KMS-11 (cell line): ENCODE measurements around the gene RALGAPA2.

ENCODE experiments used
- H2AFZ ChIP-seq: fragments of 200-600 bp; sonication (generic); 2 replicates; pipeline ENCODE4 v1.6.1; 2016; ENCODE audit warnings: antibody characterized with exemption, mixed run types, low read depth
- H3K27ac ChIP-seq: fragments of 200-600 bp; sonication (generic); 2 replicates; pipeline ENCODE4 v1.6.1; 2016; ENCODE audit warnings: mild to moderate bottlenecking, mixed run types
- H3K27me3 ChIP-seq: fragments of 200-600 bp; sonication (generic); 2 replicates; pipeline ENCODE4 v1.6.1; 2017; ENCODE audit warnings: mild to moderate bottlenecking, low read depth, mixed run types, moderate library complexity; ENCODE audit not compliant: insufficient read depth
- H3K36me3 ChIP-seq: fragments of 200-600 bp; sonication (generic); 2 replicates; pipeline ENCODE4 v1.6.1; 2017; ENCODE audit warnings: mild to moderate bottlenecking, mixed run types; ENCODE audit not compliant: insufficient read depth
- H3K4me1 ChIP-seq: fragments of 200-600 bp; sonication (generic); 2 replicates; pipeline ENCODE4 v1.6.1; 2016; ENCODE audit warnings: mild to moderate bottlenecking, low read depth, mixed run types; ENCODE audit not compliant: poor library complexity, severe bottlenecking
- H3K4me2 ChIP-seq: fragments of 200-600 bp; sonication (generic); 2 replicates; pipeline ENCODE4 v1.7.0; 2016; ENCODE audit warnings: mild to moderate bottlenecking, mixed run types
- H3K4me3 ChIP-seq: fragments of 200-600 bp; sonication (generic); IDR thresholded peaks from 2 replicates; pipeline ENCODE4 v1.6.1; 2017; ENCODE audit warnings: low read depth, low read length, mixed read lengths; ENCODE audit not compliant: insufficient read depth
- H3K79me2 ChIP-seq: fragments of 200-600 bp; sonication (generic); 2 replicates; pipeline ENCODE4 v1.6.1; 2016; ENCODE audit warnings: low read depth, mixed run types; ENCODE audit not compliant: insufficient read depth
- H3K9ac ChIP-seq: fragments of 200-600 bp; sonication (generic); 2 replicates; pipeline ENCODE4 v1.6.1; 2016; ENCODE audit warnings: mild to moderate bottlenecking, mixed run types
- H4K20me1 ChIP-seq: fragments of 200-600 bp; sonication (generic); 2 replicates; pipeline ENCODE4 v1.6.1; 2016; ENCODE audit warnings: mild to moderate bottlenecking, mixed run types; ENCODE audit not compliant: insufficient read depth
- CTCF ChIP-seq: fragments of 200-600 bp; sonication (generic); conservative IDR thresholded peaks from 2 replicates; pipeline ENCODE4 v1.6.1; 2017; ENCODE audit warnings: low read depth, mild to moderate bottlenecking, antibody characterized with exemption, low read length, moderate library complexity, mixed read lengths

Gene RALGAPA2

DNA sequence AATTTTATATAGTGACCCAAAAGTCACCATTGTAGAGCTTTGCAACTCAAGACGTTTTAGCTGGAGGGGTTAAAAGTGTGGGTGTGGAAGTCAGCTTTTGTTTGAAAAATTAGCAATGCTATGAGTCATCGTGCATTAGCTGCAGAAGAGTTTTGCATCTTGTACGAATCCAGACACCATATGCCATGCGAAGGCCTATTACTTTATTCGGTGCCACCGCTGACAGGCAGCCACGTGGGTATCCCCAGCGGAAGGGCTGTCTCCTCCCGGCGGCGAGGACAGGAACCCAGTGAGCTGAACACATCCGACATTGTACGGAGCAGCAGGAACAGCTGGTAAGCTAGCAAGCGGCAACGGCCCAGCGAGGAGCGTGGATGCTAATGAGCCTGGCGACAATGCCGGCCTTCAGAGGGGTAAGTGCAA is 260.2 kb downstream of the RALGAPA2 start:
- Histone ChIP-seq H3K4me3 (no peak overlapping the region), H3K4me2 (no peak overlapping the region), H3K79me2 (no peaks in the 10 kb centered on the region), H4K20me1 (no peaks in the 10 kb centered on the region), H2AFZ (no peak overlapping the region), H3K9ac (no peak overlapping the region), H3K27me3 (no peaks in the 10 kb centered on the region), H3K4me1 (no peaks in the 10 kb centered on the region), H3K27ac (no peak overlapping the region), H3K36me3 (no peaks in the 10 kb centered on the region)
- no peak for TF ChIP-seq CTCF

DNA sequence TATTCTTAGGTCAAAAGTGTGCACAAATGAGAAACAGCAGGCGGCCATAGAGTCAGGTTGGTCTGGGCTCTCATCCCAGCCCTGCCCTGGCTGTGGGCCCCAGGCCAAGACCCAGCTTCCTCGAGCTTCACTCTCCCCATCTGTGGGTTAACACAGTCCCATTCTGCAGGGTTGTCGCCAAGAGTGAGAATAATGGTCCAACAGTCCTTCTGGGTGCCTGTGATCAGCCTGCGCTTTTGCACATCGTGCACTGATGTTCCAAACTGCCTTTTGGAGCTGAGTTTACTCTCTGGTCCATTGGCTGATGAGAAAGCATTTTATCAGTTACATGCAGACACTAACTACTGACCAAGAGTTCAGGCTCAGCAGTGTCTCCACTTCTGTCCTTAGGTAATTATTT is 261.9 kb downstream of the RALGAPA2 start:
- Histone ChIP-seq H3K27ac (no peak overlapping the region), H3K27me3 (no peaks in the 10 kb centered on the region), H2AFZ (no peak overlapping the region), H3K4me3 (no peak overlapping the region), H3K79me2 (no peaks in the 10 kb centered on the region), H4K20me1 (no peaks in the 10 kb centered on the region), H3K9ac (no peak overlapping the region), H3K4me2 (no peak overlapping the region), H3K36me3 (no peaks in the 10 kb centered on the region), H3K4me1 (no peaks in the 10 kb centered on the region)
- TF ChIP-seq CTCF = no peak

DNA sequence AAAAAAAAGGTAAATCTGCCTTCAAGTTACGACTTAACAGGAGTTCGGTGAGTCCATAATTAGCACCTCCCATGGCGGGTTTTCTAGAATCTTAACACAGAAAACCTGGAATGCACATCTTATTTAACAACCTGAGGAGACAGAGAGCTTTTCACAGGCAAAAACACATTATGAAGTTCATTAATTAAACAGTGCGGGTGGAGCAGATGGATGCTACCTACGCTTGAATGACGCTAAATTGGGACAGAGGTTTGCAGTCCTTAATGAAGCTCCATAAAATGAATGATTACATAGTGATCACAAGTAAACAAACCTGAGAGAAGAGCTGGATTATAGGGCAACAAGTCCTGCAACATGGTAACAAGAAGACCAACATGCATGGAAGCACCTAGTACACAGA is 263.6 kb downstream of the RALGAPA2 start:
- H3K9ac ChIP-seq = no peak overlapping the region
- no peaks in the 10 kb centered on the region for H3K79me2 ChIP-seq
- H3K36me3 ChIP-seq = no peaks in the 10 kb centered on the region
- no peak for TF ChIP-seq CTCF
- no peaks in the 10 kb centered on the region for H3K4me1 ChIP-seq
- H4K20me1 ChIP-seq = no peaks in the 10 kb centered on the region
- H3K4me3 ChIP-seq = no peak overlapping the region
- no peak overlapping the region for H2AFZ ChIP-seq
- no peaks in the 10 kb centered on the region for H3K27me3 ChIP-seq
- H3K27ac ChIP-seq = no peak overlapping the region
- H3K4me2 ChIP-seq = no peak overlapping the region

GRCh38 chr20:20447196-20447595 is 265.2 kb downstream of the RALGAPA2 start:
- no peaks in the 10 kb centered on the region for H4K20me1 ChIP-seq
- H2AFZ ChIP-seq = no peak overlapping the region
- no peaks in the 10 kb centered on the region for H3K27me3 ChIP-seq
- no peak overlapping the region for H3K9ac ChIP-seq
- H3K27ac ChIP-seq = no peak overlapping the region
- no peak for TF ChIP-seq CTCF
- H3K4me2 ChIP-seq = no peak overlapping the region
- H3K4me3 ChIP-seq = no peak overlapping the region
- H3K4me1 ChIP-seq = no peaks in the 10 kb centered on the region
- no peaks in the 10 kb centered on the region for H3K79me2 ChIP-seq
- H3K36me3 ChIP-seq = no peaks in the 10 kb centered on the region
